ENCODE results near the gene KRT81.
"Not testable (repeated sequence)": the region's sequence is repeated elsewhere in the genome, so short reads cannot be mapped to it uniquely, and the experiment has no call there.

Gene KRT81

DNA sequence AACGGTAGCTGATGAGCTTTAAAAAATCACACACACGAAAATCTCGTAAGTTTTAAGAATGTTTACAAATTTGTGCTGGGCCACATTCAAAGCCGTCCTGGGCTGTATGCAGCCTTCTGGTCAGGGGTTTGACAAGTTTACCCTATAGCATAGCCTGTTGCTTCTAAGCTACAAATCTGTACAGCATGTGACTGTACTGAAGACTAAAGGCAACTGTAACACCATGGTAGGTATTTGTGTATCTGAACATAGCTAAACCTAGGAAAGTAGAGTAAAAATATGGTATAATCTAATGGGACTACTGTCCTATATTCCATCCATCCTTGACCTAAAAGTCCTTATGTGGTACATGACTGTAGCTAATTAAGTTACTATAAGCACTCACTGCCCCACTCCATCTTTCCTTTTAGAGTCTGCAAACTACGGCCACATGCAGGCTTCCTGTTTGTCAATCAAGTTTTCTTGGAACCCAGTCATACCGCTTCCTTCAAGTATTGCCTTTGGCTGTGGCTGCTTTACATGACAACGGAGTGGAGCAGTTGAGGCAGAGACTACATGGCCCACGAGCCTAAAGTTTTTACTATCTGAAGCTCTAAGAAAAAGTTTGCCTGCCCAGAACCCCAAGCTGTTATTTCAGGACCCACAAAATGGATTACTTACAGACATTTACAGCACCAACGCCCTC is 39.8 kb downstream of the KRT81 start:
- DNase-seq, result no peak

DNA sequence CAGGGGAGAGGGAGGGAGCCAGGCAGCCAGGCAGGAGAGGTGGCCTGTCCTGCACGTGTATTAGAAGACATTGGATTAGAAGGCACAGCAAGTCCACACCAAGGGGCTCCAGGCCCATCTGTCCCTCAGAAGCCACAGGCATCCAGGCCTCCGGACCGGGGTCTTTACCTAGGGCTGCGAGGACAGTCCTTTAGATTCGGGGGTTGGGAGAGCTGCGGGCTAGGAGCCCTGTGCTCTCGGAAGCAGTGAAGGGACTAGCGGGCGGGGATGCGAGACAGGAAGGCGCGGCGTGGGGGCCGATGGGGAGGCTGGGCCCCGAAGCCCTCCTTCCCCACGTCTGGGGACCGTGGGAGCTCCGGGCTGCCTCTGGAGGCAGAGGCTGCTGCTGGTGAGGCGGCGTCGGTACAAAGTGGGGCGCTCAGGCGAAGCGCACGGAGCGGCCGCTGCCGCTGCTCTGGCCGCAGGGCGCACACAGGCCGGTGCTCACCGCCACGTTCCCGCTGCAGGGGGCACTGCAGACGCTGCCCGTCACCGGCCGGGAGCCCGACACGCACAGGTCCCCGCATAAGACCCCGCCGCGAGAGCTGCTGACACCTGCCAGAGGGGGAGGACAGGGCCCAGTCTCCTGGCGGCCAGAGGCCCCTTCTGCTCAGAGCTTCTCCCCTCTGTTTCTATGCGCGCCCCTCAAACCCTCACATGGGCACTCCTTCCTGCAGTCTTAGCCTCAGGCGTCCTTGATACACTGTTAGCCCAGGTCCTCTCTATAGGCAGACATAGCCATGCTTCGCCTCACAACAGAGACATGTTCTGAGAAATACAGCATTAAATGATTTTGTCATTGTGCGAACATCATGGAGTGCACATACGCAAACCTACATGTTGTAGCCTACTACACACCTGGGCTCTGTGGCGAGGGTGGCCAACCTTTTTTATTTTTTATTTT is 41.0 kb downstream of the KRT81 start:
- DNase-seq, result no peak

DNA sequence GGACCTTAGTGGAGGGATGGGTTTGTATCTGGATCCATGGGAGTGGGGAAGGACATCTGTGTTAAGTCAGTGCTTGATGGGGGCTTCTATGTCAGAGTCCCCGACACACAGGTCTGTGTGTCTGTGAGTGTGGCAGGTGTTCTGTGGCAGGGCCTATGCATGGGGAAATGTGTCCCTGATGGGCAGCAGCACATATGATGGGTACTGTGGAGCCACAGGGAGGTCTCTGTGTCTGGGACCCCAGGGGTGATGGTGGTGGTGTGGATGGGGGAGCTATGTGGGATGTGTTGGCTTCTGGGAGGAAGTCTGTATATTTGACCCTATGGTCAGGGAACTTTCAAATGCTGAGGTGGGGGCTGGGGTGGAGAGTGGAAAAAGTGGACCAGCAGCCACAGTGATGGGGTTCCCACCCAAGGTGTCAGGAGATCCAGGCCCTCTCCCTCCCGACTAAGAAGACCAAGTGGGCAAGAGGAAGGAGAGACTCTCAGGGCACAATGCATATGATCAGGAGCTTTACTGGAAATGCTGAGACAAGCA is 41.8 kb downstream of the KRT81 start:
- DNase-seq, result no peak

DNA sequence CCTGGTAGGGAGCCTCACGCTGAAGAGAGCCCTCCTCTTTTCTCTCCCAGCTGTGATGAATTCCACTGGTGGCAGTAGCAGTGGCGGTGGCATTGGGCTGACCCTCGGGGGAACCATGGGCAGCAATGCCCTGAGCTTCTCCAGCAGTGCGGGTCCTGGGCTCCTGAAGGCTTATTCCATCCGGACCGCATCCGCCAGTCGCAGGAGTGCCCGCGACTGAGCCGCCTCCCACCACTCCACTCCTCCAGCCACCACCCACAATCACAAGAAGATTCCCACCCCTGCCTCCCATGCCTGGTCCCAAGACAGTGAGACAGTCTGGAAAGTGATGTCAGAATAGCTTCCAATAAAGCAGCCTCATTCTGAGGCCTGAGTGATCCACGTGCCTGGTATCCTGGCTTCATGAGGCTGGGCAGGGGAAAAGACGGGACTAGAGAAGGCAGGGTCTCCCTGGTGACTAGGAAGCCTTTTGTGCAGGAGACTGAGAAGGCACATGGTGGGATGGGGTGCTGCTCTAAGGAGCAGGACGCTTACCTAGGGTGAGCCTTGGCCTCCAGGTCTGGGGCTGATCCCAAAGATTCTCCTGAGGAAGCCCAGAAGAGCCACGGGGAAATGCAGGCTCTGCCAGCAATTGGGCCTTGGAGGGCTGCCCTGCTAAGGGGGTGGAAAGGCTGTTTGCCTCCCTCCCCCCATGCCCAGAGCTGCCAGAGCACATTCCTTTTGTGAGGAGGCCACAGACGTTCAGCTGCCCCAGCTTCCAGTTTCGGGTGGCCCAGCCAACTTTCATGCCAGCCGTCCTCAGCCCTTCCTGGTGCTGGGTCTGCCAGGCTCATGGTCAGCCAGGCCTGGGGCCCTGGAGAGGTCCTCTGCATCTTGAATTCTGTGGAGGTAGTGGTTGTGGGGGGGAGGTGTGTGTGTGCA is 42.5 kb downstream of the KRT81 start:
- no peak for DNase-seq

DNA sequence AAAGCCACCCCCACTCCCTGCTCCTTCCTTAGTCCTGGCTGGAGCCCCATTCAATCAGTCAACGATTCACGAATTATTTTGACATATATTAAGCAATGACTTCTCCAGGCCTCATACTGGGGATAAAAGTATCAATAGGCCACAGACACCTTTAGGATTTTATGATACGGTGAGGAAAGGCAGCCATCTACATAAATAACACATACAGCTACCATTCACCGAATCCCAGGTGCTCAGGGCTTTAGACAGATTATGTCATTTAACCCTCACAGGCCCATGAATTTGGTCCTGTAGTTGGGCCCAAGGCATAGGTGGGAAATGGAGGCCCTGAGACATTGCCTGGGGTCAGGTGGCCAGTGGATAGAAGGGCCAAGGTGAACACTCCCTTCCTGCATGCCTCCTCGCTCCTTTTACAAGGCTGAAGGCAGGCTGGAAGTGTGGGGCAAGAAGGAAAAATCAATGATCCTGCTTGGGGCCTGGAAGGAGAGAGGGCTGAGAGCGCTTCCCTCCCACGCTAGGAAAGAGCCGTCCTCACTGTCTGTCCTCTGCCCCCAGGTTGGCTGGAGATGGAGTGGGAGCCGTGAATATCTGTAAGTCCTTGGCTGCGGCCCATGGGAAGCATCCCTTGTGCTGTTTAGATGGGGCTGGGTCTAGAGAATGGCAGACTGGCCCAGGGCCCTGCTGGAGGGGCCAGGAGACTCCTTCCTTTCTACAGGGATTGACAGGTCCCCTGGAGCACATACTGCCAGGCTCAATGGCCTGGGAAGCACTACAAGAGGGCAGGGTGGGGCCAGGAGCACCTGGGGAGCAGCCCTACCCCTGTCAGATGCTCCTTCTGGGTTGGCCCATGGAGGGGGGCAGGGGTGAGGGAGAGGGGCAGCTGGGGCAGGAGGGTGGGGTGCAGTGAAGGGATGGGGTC is 43.5 kb downstream of the KRT81 start:
- no peak for DNase-seq

DNA sequence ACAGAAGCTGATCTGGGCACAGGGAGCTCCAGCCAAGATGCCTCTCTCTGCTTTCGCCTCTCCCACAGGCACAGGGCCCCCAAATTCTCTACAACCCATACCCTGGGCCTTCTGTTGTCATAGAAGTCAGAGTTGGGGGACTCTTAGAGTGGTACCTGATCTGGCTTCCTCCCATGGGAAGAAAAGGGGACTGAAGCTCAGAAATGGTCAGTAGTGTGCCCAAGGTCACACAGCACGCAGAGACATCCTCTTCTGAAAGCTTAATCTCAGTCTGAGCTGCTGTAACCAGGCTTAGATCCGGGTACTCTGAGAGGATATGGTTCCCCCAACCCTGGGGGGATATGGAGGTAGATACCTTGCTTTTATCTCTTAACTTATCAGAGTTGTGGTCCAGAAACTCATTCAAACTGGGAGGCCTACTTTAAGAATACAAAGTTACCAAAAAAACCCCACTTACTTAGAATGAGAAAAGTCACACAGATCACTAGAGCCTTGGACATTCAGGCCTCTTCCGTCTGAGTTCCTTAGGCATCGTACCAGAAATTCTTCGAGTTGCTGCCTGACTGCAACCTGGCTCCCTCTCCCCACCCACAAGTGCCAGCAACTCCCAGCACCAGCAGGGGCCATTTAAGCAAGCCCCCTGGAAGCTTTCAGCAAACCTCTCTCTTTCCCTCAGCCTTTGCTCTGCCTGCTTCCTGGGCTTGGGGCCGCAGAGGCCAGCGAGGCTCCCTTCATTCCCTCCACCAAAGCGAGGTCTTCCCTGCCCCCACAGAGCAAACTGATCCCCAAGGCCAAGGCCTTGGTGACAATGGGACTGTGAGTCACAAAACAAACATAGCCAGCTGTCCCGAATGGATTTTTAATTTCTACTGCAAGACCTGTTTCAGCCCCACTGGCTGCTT is 44.4 kb downstream of the KRT81 start:
- DNase-seq, result peak; percentile 47

DNA sequence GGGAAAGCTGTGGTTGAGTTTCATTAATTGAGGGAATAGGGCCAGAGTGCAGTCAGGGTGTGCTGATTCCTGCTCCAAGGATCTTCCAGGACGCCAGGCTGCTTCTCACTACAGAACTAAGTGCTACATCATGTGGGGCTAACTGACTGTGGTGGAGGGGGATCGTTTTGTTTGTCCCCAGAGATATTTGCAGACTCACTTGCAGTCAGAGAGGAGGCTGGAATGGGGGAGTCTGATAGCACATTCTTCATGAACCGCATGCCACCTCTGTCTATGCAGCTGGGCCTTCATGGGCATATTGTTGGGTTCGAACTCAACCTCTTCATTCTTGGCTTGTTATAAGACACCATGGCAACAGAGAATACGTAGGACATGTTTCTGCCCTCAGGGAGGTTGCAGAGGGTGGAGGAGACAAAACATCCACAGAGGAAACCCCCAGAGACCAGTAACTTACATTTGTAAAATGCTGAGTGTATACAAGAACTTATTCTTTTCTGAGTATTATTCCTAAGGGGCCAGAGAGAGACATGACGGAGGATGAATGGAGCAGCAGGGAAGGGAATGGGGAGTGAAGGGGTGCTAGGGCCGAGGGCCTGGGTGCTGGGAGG is 45.3 kb downstream of the KRT81 start:
- DNase-seq, result no peak

DNA sequence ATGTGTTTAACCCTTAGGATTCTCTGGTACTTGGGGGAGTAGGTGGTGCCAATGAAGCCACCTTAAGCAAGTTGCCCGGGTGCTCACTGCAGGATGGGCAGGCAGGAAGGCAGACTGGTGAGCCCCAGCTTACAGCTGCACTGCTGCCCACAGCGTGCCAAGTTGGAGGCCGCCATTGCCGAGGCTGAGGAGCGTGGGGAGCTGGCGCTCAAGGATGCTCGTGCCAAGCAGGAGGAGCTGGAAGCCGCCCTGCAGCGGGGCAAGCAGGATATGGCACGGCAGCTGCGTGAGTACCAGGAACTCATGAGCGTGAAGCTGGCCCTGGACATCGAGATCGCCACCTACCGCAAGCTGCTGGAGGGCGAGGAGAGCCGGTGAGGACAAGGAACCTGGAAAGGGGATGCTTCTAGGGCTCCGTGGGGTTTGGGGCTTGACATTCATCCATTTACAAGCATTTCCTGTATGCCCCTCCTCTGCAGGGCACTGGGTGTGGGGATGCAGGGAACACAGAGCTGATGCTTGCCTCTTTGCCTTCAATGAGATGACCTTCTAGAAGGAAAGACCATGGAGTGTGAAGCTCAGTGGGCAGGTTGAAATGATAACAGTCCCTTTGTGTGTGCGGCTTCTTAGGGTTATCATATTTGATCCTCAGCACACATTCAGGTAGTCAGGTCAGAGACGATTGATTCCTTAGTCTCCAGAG is 45.9 kb downstream of the KRT81 start:
- DNase-seq, result no peak

DNA sequence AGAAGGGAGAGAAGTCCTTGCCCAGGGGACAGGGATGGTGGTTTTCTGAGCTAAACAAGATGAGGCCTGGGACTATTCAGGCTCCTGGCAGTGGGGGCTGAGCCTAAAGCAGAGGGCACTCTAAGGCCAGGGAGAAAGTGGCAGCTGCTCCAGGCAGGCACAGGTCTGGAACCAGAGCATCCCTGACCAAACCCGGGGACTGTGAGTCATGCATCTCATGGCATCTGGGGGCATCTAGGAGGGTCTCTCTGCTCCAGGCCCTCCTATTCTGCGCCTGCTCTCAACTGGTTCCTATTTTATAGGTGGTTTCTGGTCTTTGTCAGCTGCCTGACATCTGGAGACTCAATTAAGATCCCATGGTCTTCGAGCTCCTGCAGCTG is 46.7 kb downstream of the KRT81 start:
- no peak for DNase-seq

DNA sequence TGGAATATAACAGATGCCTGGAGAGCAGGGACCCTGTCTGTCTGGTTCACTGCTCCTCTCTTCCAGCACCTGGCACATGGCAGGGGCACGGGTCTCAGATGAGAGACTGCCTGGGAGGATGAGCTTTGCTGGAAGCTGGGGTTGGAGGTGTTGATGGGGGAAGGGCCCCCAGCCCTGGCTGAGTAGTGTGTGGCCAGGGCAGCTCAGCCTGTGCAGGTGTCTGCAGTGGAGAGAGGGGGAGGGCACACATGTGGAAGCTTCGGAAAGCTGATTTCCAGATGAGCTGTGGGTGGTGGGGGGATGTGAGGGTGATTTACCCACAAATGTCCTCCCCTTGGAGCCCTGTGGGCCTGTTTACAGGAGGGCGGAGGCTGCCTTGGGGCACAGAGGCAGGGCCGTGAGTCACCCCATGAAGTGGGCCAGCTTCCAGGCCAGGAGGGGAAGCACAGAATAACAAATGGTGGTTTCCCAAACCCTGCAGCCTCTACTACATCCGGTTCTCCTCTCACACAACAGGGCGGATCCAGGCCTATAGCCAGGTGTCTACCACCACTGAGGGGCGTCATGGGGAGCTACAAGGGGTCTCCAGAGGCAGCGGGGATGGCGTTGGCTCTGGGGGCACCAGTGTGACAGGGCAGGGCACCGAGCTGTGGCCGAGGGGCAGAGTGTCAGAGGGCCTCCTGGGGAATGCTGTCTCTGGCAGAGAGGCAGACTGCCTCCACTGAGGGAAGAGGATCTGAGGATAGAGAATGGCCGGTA is 47.3 kb downstream of the KRT81 start:
- DNase-seq, result peak; percentile 68

DNA sequence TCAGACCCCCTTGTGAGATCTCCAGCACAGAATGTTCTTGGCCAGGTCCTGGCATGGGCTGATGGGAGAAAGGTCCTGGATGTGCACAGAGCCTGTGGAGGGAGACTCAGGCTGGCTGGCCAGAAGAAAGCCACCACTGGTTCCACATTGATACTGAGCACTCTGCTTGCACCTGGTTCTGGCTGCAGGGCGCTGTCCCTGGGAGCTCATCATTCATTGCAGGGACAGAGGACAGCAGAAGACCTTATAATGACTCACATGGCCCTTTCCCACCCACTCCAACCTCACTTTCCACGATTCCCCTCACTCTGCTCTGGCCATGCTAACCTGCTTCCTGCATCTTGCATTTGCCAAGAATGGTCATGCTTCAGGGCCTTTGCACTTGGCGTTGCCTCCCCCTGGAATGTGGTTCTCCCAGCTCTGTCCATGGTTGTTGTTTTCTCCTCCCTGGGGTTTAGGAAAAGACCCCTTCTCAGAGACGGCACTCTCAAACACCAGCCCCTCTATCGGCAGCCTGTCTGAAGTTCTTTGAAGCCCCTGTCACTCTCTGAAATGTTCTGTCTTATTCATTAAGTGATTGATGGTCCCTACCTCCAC is 48.0 kb downstream of the KRT81 start:
- no peak for DNase-seq

DNA sequence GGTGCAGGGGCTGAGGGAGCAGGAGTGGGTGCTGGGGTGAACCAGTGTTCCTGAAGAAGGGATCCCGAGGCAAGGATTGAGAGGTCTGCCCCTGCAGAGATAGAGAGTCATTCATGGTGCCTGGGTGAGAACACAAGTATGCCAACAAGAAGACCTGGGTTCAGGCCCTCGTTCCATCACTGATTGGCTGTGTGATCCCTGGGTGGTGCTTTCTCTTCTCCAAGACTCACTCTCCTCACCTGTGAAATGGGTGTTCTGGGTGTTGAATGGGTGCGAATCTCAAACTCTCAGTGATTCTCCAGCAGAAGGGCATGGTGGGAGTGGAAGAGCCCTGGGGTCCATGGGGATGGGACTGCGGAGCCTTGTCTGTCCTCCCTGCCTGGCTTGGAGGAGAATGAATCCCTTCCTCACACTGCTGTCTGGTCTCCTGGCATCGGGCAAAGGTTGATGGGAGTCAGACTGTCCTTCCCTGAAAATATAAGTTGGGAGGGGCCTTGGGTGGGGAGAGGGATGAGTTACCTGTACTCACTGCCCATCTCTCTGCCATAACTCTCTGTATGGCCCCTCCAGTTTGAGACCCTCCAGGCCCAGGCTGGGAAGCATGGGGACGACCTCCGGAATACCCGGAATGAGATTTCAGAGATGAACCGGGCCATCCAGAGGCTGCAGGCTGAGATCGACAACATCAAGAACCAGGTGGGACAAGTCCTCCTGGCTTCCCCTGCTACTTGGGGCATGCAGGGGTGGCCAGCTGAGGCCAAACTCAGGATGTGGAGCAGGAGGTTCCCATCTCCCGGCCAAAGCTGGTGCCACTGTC is 48.7 kb downstream of the KRT81 start:
- no peak for DNase-seq

DNA sequence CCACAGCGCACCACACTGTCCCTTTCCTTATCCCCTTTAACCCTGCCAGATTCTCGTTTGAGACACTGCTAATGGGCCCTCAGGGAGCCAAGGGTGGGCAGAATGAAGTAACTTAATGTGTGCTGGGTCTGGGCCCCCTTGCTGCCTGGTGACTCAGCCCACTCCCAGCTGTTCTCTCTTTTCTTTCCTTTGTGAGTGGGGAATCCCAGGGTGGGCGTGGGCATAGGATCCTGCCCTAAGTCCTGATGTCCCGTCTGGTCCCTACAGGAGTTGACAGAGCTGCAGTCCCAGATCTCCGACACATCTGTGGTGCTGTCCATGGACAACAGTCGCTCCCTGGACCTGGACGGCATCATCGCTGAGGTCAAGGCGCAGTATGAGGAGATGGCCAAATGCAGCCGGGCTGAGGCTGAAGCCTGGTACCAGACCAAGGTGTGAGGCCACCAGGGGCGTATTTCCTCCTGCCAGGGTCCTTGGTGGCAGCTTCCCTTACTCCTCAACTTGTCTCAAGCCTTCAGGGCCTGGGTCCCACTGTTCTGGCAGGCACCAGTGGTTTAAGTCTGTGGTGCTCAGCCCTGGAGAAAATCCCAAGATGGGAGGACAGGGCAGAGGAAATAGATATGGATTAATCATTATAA is 50.0 kb downstream of the KRT81 start:
- no peak for DNase-seq

DNA sequence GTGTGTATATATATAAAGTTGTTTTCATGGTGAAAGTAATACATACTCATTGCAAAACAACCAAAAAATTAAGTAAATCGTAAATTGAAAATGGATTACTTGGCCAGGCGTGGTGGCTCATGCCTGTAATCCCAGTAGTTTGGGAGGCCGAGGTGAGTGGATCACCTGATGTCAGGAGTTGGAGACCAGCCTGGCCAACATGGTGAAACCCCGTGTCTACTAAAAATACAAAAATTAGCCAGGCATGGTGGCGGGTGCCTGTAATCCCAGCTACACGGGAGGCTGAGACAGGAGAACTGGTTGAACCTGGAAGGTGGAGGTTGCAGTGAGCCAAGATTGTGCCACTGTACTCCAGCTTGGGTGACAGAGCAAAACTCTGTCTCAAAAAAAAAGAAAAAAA is 51.1 kb downstream of the KRT81 start:
- not testable (repeated sequence) for DNase-seq

DNA sequence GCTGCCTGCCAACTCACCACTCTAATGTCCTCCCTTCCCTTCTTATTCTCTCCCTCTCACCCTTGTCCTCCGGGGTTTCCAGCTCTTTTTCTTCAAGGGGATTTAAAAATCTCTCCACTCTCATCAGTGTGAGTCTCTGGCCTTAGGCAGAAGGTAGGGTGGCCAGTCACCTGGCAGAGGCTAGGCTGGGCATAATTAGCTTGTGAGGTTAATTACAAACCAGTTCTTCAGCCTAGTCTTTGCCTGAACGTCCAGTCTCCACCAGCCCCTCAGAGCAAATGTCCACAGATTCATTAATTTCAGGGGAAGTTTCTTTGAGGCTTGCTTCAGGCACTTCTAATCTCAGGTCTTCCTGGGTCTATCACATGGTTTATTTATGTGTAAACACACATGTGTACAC is 51.6 kb downstream of the KRT81 start:
- no peak for DNase-seq

DNA sequence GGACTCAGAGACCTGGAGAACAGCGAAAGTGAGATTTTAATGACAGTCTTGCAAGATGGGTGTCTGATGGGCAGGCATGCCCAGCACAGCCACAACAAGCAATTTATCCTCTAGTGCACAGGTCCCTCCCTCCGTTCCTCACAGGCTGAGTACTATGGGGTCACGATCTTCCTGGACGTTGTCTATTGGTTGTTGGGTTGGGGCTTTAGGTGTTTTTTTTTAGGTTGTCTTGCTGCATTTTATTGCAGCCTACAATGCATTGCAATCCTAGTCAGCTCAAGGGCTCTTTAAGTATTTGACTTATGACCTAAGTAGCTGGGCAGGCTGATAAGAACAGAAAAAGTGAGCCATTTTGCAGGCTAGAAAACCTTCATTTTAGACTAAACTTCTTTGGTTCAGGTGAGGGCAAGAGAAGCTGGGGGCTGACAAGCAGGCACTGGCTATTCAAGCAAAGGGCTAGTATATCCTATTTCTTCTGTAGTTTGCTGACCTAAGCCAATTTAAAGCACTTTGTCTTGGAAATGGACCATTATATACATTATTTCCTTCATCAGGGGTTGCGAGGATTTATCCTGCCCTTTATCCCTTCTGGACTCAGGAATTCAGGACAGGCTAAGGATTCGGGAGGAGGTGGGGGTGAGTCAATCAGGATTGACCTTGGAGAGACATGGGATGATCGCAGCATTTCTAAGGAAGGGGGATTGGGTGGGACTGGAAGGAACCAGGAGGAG is 52.3 kb downstream of the KRT81 start:
- no peak for DNase-seq
